ENCODE results near the gene TIMELESS.
A peak's percentile ranks its signal among the peaks of the same experiment; 100 is the strongest.
"Not testable (repeated sequence)": the region's sequence is repeated elsewhere in the genome, so short reads cannot be mapped to it uniquely, and the experiment has no call there.

Gene TIMELESS

GRCh38 chr12:56454557-56454956 lies 5.3 kb upstream of the TIMELESS start, which contains the start of gene MIP:
Gene MIP, minus strand, starts transcription at chr12:56454657. Its CDS starts 44 bp downstream, at chr12:56454613.
- no peak within 1 kb of the TSS for H3K4me3 ChIP-seq (ENCODE audit: low read length)
- no peak for TF ChIP-seq CTCF (conservative IDR thresholded peaks at IDR 0.05; ENCODE audit: low read length)
- no peak for DNase-seq (ENCODE audit: low read depth)

GRCh38 chr12:56451147-56451546 lies 1.9 kb upstream of the TIMELESS start:
- TF ChIP-seq CTCF (conservative IDR thresholded peaks at IDR 0.05; ENCODE audit: low read length), result no peak
- DNase-seq (ENCODE audit: low read depth), result no peak
- H3K4me3 ChIP-seq (ENCODE audit: low read length), result no peak overlapping the region

GRCh38 chr12:56450241-56450640 lies 1.0 kb upstream of the TIMELESS start:
- no peak overlapping the region for H3K4me3 ChIP-seq (ENCODE audit: low read length)
- DNase-seq (ENCODE audit: low read depth), result no peak
- no peak for TF ChIP-seq CTCF (conservative IDR thresholded peaks at IDR 0.05; ENCODE audit: low read length)

- no peak for DNase-seq (ENCODE audit: low read depth)
- TF ChIP-seq CTCF (conservative IDR thresholded peaks at IDR 0.05; ENCODE audit: low read length), result no peak
- H3K4me3 ChIP-seq (ENCODE audit: low read length), result peak overlapping the region; percentile 87
Observed at GRCh38 chr12:56449622-56449984, 377 bp upstream of the TIMELESS start.

- DNase-seq (ENCODE audit: low read depth); H3K4me3 ChIP-seq (ENCODE audit: low read length): not testable (repeated sequence)
Observed at GRCh38 chr12:56443208-56443607, 6.0 kb downstream of the TIMELESS start.

- DNase-seq (ENCODE audit: low read depth), result no peak
- H3K4me3 ChIP-seq (ENCODE audit: low read length), result no peak overlapping the region
- TF ChIP-seq CTCF (conservative IDR thresholded peaks at IDR 0.05; ENCODE audit: low read length), result no peak
Observed at GRCh38 chr12:56437430-56438176, 11.6 kb downstream of the TIMELESS start.

GRCh38 chr12:56434828-56435227 lies 14.4 kb downstream of the TIMELESS start:
- no peak for TF ChIP-seq CTCF (conservative IDR thresholded peaks at IDR 0.05; ENCODE audit: low read length)
- no peak overlapping the region for H3K4me3 ChIP-seq (ENCODE audit: low read length)
- DNase-seq (ENCODE audit: low read depth), result peak; percentile 26
